Neural cell (in vitro differentiated cells): Measurements from ENCODE around the gene SMU1. TPM values are rescaled to one million over a fixed set of nuclear protein-coding genes. Genes with fewer than 3 reads are reported as not detected.

ENCODE experiments used
- H2AFZ ChIP-seq: fragments of 200-600, 300-800 bp; sonication (generic), shearing (Covaris generic); 2 replicates; pipeline ENCODE4 v1.6.0; 2014; ENCODE audit warnings: low read depth, mild to moderate bottlenecking, antibody characterized with exemption, low read length, moderate library complexity
- H3F3A ChIP-seq: fragments of 200-600 bp; shearing (Covaris generic); 2 replicates; pipeline ENCODE4 v1.6.1; 2016; ENCODE audit warnings: mild to moderate bottlenecking, moderate library complexity, mixed read lengths, antibody characterized with exemption, low read length; ENCODE audit not compliant: insufficient read depth, poor library complexity, severe bottlenecking
- H3K27ac ChIP-seq: fragments of 200-600, 300-800 bp; sonication (generic), shearing (Covaris generic); 2 replicates; pipeline ENCODE4 v1.5.1; 2014; ENCODE audit warnings: mild to moderate bottlenecking, low read length, moderate library complexity
- H3K27me3 ChIP-seq: fragments of 300-800, 200-600 bp; sonication (generic), shearing (Covaris generic); 2 replicates; pipeline ENCODE4 v1.6.0; 2014; ENCODE audit warnings: mild to moderate bottlenecking, low read depth, low read length, moderate library complexity; ENCODE audit not compliant: insufficient read depth
- H3K36me3 ChIP-seq: fragments of 300-800, 200-600 bp; sonication (generic), shearing (Covaris generic); 2 replicates; pipeline ENCODE4 v1.5.1; 2014; ENCODE audit warnings: mild to moderate bottlenecking, antibody characterized with exemption, low read length, moderate library complexity; ENCODE audit not compliant: insufficient read depth
- H3K4me2 ChIP-seq: fragments of 300-800, 200-600 bp; sonication (generic), shearing (Covaris generic); 2 replicates; pipeline ENCODE4 v1.6.0; 2014; ENCODE audit warnings: mild to moderate bottlenecking, low read length
- H3K4me3 ChIP-seq: fragments of 300-800, 200-600 bp; sonication (generic), shearing (Covaris generic); 2 replicates; pipeline ENCODE4 v1.5.1; 2014; ENCODE audit warnings: mild to moderate bottlenecking, low read length, moderate library complexity
- H3K79me2 ChIP-seq: fragments of 200-600 bp; shearing (Covaris generic); replicated peaks from 2 replicates; pipeline ENCODE4 v1.6.0; 2014; ENCODE audit warnings: mild to moderate bottlenecking, low read length, moderate library complexity; ENCODE audit not compliant: insufficient read depth
- H3K9ac ChIP-seq: fragments of 300-800, 200-600 bp; sonication (generic), shearing (Covaris generic); 2 replicates; pipeline ENCODE4 v1.6.1; 2016; ENCODE audit warnings: mild to moderate bottlenecking, low read length, mixed read lengths
- H3K9me2 ChIP-seq: fragments of 200-600 bp; shearing (Covaris generic); 2 replicates; pipeline ENCODE4 v1.6.1; 2016; ENCODE audit warnings: mild to moderate bottlenecking, low read length, mixed read lengths; ENCODE audit not compliant: insufficient read depth
- H3K9me3 ChIP-seq: fragments of 200-600, 300-800 bp; sonication (generic), shearing (Covaris generic); 2 replicates; pipeline ENCODE4 v1.6.1; 2016; ENCODE audit warnings: mild to moderate bottlenecking, mixed run types, low read length, moderate library complexity, mixed read lengths
- H4K20me1 ChIP-seq: fragments of 200-600 bp; shearing (Covaris generic); 2 replicates; pipeline ENCODE4 v1.6.1; 2016; ENCODE audit warnings: mild to moderate bottlenecking, mixed run types; ENCODE audit not compliant: insufficient read depth
- EP300 ChIP-seq: fragments of 450-650 bp; conservative IDR thresholded peaks from 2 replicates; pipeline ENCODE4 v1.6.1; 2014; ENCODE audit warnings: antibody characterized with exemption, mild to moderate bottlenecking, moderate library complexity; ENCODE audit not compliant: poor library complexity, severe bottlenecking
- EZH2 ChIP-seq: fragments of 200-600, 300-800 bp; shearing (Covaris generic), sonication (generic); IDR thresholded peaks from 2 replicates; pipeline ENCODE4 v1.6.1; 2014; ENCODE audit warnings: antibody characterized with exemption, low read length, borderline replicate concordance, mild to moderate bottlenecking; ENCODE audit not compliant: insufficient read depth, poor library complexity, severe bottlenecking
- MXI1 ChIP-seq: fragments of 450-650 bp; conservative IDR thresholded peaks from 2 replicates; pipeline ENCODE4 v1.6.1; 2014; ENCODE audit warnings: antibody characterized with exemption, mild to moderate bottlenecking; ENCODE audit not compliant: poor library complexity, severe bottlenecking
- POLR2AphosphoS5 ChIP-seq: IDR thresholded peaks from 2 replicates; pipeline ENCODE4 v1.6.1; 2012
- RAD21 ChIP-seq: fragments of 450-650 bp; conservative IDR thresholded peaks from 2 replicates; pipeline ENCODE4 v1.6.1; 2014; ENCODE audit warnings: antibody characterized with exemption, mild to moderate bottlenecking, moderate library complexity
- SMC3 ChIP-seq: fragments of 450-650 bp; conservative IDR thresholded peaks from 2 replicates; pipeline ENCODE4 v1.6.1; 2014; ENCODE audit warnings: antibody characterized with exemption, mild to moderate bottlenecking, moderate library complexity; ENCODE audit not compliant: poor library complexity
- TAF1 ChIP-seq: IDR thresholded peaks from 2 replicates; pipeline ENCODE4 v1.6.1; 2012; ENCODE audit warnings: low read depth
- polyA plus RNA-seq: library from polyadenylated mRNA; depleted of rRNA; stranded (reverse); fragments of >200 nt; gene quantifications from 2 replicates; pipeline ENCODE4 v1.2.3, GENCODE V29; 2014
- TF ChIP-seq, protein P1 (sequence below): fragments of 450-650 bp; IDR thresholded peaks from 2 replicates; pipeline ENCODE4 v1.5.1; 2014; ENCODE audit warnings: antibody characterized with exemption, mild to moderate bottlenecking, moderate library complexity; ENCODE audit not compliant: poor library complexity, severe bottlenecking
- TF ChIP-seq, protein P2 (sequence below): IDR thresholded peaks from 2 replicates; pipeline ENCODE4 v1.6.1; 2012; ENCODE audit warnings: borderline replicate concordance

SMU1 gene
- polyA plus RNA-seq, 1 donor from 2014 or later: 27.4 TPM

DNA sequence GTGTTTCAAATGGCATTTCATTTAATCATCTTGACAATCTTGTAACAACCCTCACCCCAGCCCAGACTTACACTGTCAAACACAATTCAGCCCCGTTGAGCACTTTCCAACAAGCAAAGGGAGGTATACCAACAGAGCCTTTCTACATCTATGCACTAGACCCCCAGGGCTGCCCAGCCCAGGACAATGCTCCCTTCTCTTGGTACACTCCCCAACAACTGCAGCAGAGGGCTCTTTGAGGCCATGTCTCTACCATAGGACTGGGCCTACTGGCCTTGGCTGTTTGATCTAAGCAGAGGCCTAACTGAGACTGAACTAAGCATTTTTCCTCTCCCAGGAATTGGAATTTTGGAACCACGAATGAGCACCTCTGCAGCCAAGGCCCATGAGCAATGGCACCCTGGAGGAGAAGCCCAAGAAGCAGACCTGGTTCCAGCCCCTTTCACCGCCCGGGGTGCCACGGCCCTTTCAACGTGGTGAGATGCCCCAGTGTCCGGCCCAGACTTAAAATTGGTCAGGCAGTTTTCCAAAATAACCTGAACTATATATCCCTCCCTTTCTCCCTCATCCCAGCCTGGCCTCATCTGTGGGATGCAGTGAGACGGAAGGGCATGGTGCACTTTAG is 47.0 kb upstream of the SMU1 start:
- TF ChIP-seq, protein P1, sequence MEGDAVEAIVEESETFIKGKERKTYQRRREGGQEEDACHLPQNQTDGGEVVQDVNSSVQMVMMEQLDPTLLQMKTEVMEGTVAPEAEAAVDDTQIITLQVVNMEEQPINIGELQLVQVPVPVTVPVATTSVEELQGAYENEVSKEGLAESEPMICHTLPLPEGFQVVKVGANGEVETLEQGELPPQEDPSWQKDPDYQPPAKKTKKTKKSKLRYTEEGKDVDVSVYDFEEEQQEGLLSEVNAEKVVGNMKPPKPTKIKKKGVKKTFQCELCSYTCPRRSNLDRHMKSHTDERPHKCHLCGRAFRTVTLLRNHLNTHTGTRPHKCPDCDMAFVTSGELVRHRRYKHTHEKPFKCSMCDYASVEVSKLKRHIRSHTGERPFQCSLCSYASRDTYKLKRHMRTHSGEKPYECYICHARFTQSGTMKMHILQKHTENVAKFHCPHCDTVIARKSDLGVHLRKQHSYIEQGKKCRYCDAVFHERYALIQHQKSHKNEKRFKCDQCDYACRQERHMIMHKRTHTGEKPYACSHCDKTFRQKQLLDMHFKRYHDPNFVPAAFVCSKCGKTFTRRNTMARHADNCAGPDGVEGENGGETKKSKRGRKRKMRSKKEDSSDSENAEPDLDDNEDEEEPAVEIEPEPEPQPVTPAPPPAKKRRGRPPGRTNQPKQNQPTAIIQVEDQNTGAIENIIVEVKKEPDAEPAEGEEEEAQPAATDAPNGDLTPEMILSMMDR: no peak
- TF ChIP-seq RAD21 (no peak), POLR2AphosphoS5 (no peak), SMC3 (no peak), TAF1 (no peak), MXI1 (no peak), EZH2 (no peak), EP300 (no peak)
- TF ChIP-seq, protein P2, sequence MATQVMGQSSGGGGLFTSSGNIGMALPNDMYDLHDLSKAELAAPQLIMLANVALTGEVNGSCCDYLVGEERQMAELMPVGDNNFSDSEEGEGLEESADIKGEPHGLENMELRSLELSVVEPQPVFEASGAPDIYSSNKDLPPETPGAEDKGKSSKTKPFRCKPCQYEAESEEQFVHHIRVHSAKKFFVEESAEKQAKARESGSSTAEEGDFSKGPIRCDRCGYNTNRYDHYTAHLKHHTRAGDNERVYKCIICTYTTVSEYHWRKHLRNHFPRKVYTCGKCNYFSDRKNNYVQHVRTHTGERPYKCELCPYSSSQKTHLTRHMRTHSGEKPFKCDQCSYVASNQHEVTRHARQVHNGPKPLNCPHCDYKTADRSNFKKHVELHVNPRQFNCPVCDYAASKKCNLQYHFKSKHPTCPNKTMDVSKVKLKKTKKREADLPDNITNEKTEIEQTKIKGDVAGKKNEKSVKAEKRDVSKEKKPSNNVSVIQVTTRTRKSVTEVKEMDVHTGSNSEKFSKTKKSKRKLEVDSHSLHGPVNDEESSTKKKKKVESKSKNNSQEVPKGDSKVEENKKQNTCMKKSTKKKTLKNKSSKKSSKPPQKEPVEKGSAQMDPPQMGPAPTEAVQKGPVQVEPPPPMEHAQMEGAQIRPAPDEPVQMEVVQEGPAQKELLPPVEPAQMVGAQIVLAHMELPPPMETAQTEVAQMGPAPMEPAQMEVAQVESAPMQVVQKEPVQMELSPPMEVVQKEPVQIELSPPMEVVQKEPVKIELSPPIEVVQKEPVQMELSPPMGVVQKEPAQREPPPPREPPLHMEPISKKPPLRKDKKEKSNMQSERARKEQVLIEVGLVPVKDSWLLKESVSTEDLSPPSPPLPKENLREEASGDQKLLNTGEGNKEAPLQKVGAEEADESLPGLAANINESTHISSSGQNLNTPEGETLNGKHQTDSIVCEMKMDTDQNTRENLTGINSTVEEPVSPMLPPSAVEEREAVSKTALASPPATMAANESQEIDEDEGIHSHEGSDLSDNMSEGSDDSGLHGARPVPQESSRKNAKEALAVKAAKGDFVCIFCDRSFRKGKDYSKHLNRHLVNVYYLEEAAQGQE: no peak
- Histone ChIP-seq H3K27me3 (no peaks in the 10 kb centered on the region), H3K4me3 (no peak overlapping the region), H2AFZ (no peak overlapping the region), H4K20me1 (no peaks in the 10 kb centered on the region), H3K9me3 (no peaks in the 10 kb centered on the region), H3K4me2 (no peak overlapping the region), H3K36me3 (no peaks in the 10 kb centered on the region), H3K79me2 (no peaks in the 10 kb centered on the region), H3F3A (no peaks in the 10 kb centered on the region), H3K9me2 (no peaks in the 10 kb centered on the region), H3K9ac (no peak overlapping the region), H3K27ac (no peak overlapping the region)

DNA sequence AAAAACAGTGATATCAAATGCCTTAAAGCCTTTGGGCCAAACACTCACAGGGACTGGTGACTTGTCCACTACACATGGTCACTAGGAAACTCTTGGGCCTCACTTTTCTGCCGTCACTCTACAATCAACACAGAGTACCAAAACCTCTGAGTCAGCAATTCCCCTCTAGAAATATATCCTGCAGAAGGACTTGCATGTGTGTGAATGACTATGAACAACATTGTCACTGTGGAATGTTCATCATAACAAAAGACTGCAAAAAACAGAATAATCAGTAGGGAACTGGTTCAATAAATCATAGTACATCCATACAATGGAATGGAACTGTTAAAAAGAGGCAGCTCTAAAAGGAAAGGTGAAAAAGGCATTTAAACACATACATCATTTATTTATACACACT is 44.1 kb upstream of the SMU1 start:
- Histone ChIP-seq H3K4me2 (no peak overlapping the region), H2AFZ (no peak overlapping the region), H3K9me3 (no peaks in the 10 kb centered on the region), H4K20me1 (no peaks in the 10 kb centered on the region), H3K9ac (no peak overlapping the region), H3K9me2 (no peaks in the 10 kb centered on the region), H3F3A (no peaks in the 10 kb centered on the region), H3K79me2 (no peaks in the 10 kb centered on the region), H3K27ac (no peak overlapping the region), H3K4me3 (no peak overlapping the region), H3K36me3 (no peaks in the 10 kb centered on the region), H3K27me3 (no peaks in the 10 kb centered on the region)
- TF ChIP-seq RAD21: no peak
- TF ChIP-seq, protein P2: no peak
- TF ChIP-seq EZH2: no peak
- TF ChIP-seq SMC3: no peak
- TF ChIP-seq MXI1: no peak
- no peak for TF ChIP-seq TAF1
- TF ChIP-seq, protein P1: no peak
- TF ChIP-seq POLR2AphosphoS5: no peak
